Activated CD8-positive, alpha-beta memory T cell treated with anti-CD3 and anti-CD28 coated beads, Interleukin-2, amount 50 U/mL, for 24 hours (primary cell): ENCODE measurements around the gene LDLRAD3.
"Not testable (repeated sequence)": the region's sequence is repeated elsewhere in the genome, so short reads cannot be mapped to it uniquely, and the experiment has no call there.

Experiments used
- DNase-seq: peaks from one replicate; pipeline ENCODE4 v3.0.0-alpha.2; 2020; ENCODE audit errors: extremely low read depth

The LDLRAD3 gene

GRCh38 chr11:36016709-36017108 is 72.8 kb downstream of the LDLRAD3 start:
- no peak for DNase-seq

DNA sequence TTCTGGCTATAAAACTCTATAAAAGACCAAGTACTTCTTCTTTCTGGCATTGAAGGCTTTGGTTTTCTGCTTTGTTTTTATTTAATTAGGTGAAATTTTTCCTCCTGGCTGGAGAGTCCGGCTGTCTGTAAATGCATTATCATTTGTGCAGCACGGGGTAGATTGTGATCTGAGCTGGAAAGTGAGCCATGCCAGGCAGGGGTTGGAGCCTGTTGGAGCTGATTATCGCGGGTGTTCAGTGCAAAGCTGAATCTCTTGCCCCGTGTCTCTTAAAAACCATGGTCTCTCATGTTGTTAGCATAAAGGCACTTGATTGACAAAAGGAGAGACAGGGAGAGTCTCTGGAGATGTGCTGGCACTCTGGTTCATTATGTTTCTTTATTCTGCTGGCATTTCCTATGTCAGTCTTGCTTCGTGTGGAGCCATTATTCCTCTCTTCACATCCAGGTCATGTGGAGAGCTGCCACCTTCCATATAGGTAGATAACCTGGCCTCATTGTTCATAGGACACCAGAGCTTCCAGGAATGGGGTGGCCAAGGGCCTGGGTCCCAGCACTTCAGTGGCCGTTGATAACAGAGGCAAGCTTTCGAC is 75.2 kb downstream of the LDLRAD3 start:
- no peak for DNase-seq

GRCh38 chr11:36019722-36020121 is 75.9 kb downstream of the LDLRAD3 start:
- DNase-seq: no peak

GRCh38 chr11:36022882-36023281 is 79.0 kb downstream of the LDLRAD3 start:
- DNase-seq: no peak

- DNase-seq: no peak
These were observed 80.1 kb downstream of the LDLRAD3 start for GRCh38 chr11:36023922-36024321.

DNA sequence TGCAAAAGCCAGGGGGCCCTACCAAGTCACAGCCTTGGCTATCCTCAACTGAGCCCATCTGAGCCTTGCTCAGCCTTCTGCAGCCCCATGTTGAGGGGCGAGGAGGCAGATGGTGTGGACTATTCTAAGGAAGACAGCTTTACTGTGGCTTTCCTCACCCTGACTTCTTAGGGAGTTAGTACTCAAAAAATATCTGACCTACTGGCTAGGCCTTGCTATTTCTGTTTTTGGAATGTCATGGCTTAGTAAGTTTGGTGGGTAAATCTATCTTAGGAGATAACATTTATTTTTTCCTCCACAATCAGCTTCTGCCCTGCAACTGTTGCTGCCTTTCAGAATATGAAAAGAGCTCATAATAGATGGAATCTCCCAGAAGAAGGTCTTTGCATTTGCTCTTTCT is 80.9 kb downstream of the LDLRAD3 start:
- no peak for DNase-seq

- no peak for DNase-seq
These were observed 82.6 kb downstream of the LDLRAD3 start for GRCh38 chr11:36026315-36026968.

GRCh38 chr11:36027731-36028130 is 83.9 kb downstream of the LDLRAD3 start:
- DNase-seq: no peak

DNA sequence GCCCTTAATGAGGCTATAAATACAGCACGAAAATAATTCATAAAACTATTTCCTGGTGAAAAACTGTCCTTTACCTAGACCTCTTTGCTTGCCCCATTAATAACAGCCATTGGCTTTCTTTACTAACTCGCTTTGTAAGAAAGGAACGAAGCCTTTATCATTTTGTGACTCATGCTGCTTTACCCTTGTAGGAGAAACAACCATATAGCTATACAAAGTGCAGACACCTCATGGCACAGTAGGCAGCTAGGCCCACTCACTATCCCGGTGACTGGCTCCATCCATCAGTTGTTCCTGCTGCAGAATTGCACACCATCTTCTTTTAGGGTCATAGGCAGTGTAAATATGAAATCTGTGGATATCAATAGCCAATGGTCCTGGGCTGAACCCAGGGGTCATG is 85.8 kb downstream of the LDLRAD3 start:
- DNase-seq: no peak

- no peak for DNase-seq
These were observed 86.9 kb downstream of the LDLRAD3 start for GRCh38 chr11:36030731-36031281.

GRCh38 chr11:36033082-36033751 is 89.4 kb downstream of the LDLRAD3 start:
- DNase-seq: no peak

- no peak for DNase-seq
These were observed 90.1 kb downstream of the LDLRAD3 start for GRCh38 chr11:36033936-36034335.

DNA sequence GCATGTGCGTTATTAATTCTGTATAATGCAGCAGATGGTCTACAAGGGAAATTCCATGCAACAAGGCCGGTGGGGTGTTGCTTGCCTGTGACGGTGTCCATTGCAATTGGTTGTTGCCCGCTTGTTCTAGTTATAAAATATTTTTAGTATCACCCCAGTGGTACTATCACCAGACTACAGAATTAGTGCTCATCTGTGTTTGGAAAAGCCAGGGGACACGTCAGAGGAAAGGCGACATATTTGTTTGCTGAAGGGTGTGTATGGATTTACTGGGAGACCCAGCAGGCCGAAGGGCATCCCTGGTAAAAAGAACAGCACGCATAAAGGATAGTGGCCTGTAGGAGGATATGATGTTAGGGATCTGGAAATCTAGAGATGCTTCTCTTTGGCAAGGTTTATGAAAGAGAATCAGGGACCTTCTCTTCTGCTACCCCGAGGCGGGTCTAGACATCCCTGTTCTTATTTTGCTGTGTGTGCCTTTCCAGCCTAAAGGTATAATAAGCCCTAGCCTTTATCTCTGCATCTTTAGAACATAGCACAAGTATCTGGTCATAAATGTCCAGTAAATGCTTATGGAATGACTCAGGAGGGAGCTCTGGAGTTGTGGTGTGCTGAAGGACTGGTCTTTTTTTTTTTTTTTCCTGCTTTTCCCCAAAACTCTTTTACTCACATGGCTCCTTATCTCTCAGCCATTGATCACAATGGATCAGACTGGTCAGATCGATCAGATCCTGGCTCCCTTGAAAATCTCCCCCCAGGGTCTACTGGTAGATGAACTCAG is 90.9 kb downstream of the LDLRAD3 start:
- no peak for DNase-seq

- no peak for DNase-seq
These were observed 91.6 kb downstream of the LDLRAD3 start for GRCh38 chr11:36035454-36035853.

- no peak for DNase-seq
These were observed 92.1 kb downstream of the LDLRAD3 start for GRCh38 chr11:36035999-36036398.

DNA sequence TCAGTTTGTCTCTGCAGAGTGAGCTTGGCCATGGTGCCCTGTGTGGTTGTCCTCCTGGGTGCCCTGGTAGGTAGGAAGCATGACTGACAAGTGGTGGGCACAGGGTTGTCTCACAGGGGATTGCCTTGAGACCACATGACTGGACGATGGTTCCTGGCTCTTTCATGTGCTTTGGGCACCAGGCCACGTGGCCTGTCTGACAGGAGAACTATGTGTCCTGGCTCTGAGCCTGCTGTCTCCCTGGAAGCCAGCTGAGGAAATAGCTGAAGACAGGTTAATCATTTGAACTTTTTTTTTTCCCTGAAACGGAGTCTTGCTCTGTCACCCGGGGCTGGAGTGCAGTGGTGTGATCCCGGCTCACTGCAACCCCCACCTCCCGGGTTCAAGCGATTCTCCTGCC is 93.2 kb downstream of the LDLRAD3 start:
- DNase-seq: no peak

GRCh38 chr11:36038541-36038940 is 94.7 kb downstream of the LDLRAD3 start:
- no peak for DNase-seq

DNA sequence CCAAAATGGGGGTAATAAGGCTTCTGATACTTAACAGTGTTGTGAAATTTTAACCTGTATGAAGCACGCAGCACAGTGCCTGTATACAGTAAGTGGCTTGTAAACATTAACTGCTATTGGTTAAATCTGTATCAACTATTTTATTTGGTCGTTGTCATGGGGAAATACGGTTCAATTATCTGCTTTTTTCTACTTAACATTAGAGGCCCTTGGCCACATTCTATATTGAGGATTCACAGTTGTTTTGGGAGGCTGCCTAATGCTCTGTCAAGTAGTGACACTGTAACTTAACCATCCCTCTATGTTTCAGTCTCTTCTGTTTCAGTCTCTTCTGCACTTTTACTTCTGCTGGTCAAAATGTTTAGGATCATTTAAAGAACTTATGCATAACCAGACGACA is 95.6 kb downstream of the LDLRAD3 start:
- DNase-seq: no peak

DNA sequence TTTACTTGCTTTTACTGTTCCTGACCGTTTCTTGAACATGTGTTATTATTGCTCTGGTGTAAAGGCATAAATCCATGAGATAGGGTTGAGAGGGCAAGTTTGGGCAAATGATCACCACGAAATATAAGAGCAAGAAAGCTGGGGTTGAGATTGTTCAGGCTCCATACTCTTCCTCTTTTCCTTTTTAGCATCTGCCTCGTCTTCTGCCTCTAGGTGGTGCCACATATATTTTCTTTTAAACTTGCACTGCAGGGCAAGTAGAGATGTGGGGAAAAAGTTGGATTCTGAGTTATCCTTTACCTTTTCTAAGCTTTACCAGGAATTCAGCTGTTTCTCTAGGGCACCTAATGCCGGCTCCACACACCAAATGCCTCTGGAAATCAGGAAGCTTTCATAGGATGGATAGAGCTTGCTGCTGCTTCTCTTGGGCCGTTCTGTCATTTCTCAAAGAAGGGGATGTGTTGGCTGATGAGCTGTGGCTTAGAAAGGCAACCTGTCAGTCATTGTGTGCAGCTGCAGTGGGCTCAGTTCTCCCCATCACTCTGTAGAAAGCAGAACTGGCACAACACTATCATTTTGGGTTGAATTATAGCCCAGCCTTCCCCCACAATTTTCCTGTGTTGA is 98.2 kb downstream of the LDLRAD3 start:
- DNase-seq: no peak

DNA sequence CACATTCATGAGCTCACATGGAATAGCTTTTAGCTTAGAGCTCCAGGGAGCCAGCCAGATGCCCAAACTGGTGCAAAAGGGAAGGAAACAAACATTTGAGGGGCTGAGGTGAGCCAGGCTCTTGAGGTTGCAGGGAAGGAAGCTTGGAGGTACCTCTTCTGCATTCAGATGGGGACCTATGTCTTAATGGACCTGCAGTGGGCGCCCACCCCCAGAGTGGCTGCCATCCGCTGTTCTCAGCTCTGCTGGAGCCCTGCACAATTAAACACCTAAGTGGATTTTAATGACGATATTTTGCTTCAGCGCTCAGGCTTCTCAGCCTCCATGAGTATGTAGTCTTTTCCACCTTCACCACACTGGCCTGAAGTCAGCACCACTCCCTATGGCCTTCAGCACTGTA is 100.8 kb downstream of the LDLRAD3 start:
- no peak for DNase-seq

DNA sequence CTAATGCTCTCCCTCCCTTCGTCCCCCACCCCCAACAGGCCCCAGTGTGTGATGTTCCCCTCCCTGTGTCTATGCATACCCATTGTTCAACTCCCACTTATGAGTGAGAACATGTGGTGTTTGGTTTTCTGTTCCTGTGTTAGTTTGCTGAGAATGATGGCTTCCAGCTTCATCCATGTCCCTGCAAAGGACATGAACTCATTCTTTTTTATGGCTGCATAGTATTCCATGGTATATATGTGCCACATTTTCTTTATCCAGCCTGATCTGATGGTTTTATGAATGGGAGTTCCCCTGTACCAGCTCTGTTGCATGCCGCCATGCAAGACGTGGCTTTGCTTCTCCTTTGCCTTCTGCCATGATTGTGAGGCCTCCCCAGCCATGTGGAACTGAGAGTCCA is 102.1 kb downstream of the LDLRAD3 start:
- not testable (repeated sequence) for DNase-seq

DNA sequence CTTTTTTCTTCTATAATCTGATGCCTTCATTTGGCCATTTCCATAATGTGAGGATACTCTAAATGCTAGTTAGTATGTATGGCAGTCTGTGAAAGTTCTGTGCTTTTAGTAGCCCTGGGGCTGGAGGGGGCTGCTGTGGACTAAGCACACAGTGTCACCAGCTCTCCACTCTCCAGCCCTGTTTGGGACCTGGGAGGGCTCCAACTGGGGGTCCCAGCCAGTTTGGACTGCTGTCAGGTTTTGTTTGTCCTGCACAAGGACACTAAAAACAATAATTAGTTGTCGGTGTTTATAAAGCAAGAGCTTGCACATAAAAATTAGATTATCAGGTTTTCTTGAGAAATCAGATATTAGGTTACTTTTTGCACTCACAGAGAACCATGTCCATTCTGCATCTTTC is 103.1 kb downstream of the LDLRAD3 start:
- no peak for DNase-seq
